Right ventricle myocardium superior (tissue), 1 donor: ENCODE measurements around the gene TMEM181. TPM values are rescaled to one million over a fixed set of nuclear protein-coding genes. Genes with fewer than 3 reads are reported as not detected.
"Not testable (repeated sequence)": the region's sequence is repeated elsewhere in the genome, so short reads cannot be mapped to it uniquely, and the experiment has no call there.

Source experiments
- ATAC-seq: fragments of 200-7000 bp; cut with Tn5 transposase; one replicate; pipeline ENCODE4 v1.9.1; 2020; ENCODE audit warnings: mild to moderate bottlenecking; ENCODE audit not compliant: poor library complexity
- DNase-seq: peaks from one replicate; pipeline ENCODE4 v3.0.0-alpha.2; 2020
- intact Hi-C: fragments of 100-400 bp; cut with DNase I; formaldehyde crosslinking; loops from one replicate; pipeline ENCODE4 v1.11.2; 2022
- total RNA-seq: library from RNA; stranded (reverse); fragmentation: NEBNext Ultra II Directional; extraction: Animal tissue kit (Norgen Biotek cat#: 25700); gene quantifications from one replicate; pipeline ENCODE4 v1.2.1, GENCODE V29; 2021
- donor health status: DM: no; HTN: yes; CAD: no; lungs with severe emphysema.

The TMEM181 gene
- total RNA-seq, 1 donor from 2014 or later = 8.8 TPM

- DNase-seq = no peak
- intact Hi-C loops = no loop called here
- ATAC-seq = no peak
These were observed 14.9 kb downstream of the TMEM181 start for GRCh38 chr6:158574800-158575199.

DNA sequence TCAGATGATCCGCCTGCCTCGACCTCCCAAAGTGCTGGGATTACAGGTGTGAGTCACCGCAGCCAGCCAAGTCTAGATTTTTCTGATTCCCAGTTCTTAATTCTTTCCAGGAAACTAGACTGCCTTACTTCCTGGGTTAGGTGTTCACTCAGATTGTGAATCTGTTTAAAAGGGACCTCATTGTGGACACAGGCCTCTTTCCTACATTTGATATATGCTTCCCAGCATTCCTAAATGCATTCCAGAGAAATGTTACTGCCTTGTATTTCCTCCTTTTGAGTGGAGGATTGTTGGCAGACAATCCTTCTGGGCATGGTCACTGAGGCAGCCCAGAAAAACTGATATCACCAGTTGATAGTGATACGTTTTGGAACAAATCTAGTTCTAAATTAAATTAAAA, 15.7 kb downstream of the TMEM181 start:
- intact Hi-C loops = no loop called here
- no peak for ATAC-seq
- no peak for DNase-seq

GRCh38 chr6:158584236-158584651, 24.4 kb downstream of the TMEM181 start:
- intact Hi-C loops = no loop called here
- ATAC-seq (no peak), DNase-seq (no peak)

GRCh38 chr6:158586652-158587051, 26.8 kb downstream of the TMEM181 start:
- ATAC-seq = no peak
- DNase-seq = no peak
- intact Hi-C loops = no loop called here

GRCh38 chr6:158589366-158589765, 29.5 kb downstream of the TMEM181 start:
- DNase-seq (no peak), ATAC-seq (no peak)
- intact Hi-C loops = no loop called here

DNA sequence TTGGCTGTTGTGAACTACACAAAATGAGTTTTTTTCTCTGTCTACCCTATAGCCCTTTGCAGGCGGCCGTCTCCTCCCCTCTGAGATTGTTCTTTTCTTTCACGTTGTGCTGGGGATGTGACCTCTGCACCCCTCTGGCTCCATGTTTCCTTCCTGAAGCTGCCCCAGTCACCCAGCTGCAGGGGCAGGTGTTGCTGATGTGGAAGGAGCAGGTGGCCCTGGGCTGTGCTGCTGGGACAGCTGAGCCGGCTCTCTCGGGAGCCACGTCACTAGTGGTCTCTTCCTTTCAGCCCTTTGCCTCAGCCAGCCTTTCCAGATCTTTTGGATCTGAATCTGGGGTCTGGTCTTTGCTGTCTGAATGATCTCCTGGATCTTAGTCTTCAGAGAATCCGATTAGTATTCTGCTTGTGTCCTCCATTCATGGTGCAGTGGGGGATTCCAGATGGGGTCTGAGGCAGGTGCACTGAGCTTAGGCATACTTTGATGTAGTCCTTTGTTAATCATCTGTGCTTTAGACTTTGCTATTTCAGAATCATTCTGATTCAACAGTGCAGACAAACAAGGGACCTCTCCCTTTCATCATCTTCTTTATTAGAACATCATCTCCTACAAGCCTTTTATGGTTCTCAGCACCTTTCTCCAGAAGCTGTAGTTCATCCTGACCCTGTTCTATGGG, 31.4 kb downstream of the TMEM181 start:
- ATAC-seq (no peak), DNase-seq (no peak)
- intact Hi-C loops = no loop called here

DNA sequence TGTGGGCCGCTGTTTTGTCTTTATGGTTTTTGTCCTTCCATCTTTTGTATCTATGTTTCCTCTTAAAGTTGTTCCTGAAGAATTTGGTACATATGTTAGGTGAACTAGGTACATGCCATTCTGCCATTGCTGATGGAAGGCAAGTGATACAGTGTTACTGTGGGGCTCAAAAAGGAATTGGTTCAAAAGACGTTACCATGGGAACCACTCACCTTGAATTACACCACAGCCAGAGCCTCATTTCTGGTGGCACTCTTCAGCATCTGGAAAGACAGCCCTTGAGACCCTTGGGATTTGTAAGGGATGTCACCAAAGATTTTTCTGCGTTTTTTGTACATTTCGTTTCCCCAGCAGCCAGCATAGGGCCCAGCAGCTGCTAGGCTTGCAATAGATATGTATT, 31.9 kb downstream of the TMEM181 start:
- intact Hi-C loops = no loop called here
- DNase-seq = no peak
- ATAC-seq = no peak

GRCh38 chr6:158593670-158594069, 33.8 kb downstream of the TMEM181 start:
- DNase-seq = no peak
- intact Hi-C loops = no loop called here
- ATAC-seq = no peak

GRCh38 chr6:158595223-158595622, 35.3 kb downstream of the TMEM181 start:
- intact Hi-C loops = no loop called here
- ATAC-seq (no peak), DNase-seq (no peak)

GRCh38 chr6:158596861-158597260, 37.0 kb downstream of the TMEM181 start:
- DNase-seq (no peak), ATAC-seq (no peak)
- intact Hi-C loops = no loop called here

DNA sequence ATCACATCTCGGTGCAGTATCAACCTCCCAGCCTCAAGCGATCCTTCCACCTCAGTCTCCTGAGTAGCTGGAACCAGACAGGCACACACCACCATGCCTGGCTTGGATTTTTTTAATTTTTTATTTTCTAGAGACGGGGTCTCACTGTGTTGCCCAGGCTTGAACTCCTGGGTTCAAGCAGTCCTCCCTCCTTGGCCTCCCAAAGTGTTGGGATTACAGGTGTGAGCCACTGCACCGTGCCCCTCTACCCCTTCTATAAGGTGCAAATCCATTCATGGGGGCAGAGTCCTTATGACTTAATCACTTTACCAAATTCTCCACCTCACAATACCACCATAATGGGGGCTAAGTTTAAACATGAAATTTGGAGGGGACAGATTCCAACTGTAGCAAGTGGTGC, 37.7 kb downstream of the TMEM181 start:
- intact Hi-C loops = no loop called here
- DNase-seq (no peak), ATAC-seq (no peak)

DNA sequence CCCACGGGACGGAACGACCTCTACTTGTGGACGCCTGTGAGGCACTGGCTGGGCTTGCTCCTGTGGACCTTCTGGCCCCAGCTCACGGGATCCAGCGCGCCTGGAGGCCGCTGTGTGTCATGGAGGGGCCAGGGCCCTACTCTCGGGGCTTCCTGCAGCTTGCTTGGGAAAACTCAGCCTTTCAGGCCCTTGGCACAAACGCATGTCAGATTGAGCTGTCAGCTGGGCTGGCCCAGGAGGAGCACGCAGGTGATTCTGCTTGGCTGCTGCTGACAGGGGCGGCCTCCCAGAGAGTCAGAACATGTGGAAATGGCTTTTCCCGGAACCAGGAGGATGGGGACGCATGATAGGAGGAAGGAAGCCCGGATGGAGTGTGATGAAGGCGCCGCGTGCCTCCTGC, 39.7 kb downstream of the TMEM181 start:
- intact Hi-C loops = loop anchor here (10.0 kb wide), 1 partner anchor 375 kb away; no protein-coding TSS in a partner anchor

DNA sequence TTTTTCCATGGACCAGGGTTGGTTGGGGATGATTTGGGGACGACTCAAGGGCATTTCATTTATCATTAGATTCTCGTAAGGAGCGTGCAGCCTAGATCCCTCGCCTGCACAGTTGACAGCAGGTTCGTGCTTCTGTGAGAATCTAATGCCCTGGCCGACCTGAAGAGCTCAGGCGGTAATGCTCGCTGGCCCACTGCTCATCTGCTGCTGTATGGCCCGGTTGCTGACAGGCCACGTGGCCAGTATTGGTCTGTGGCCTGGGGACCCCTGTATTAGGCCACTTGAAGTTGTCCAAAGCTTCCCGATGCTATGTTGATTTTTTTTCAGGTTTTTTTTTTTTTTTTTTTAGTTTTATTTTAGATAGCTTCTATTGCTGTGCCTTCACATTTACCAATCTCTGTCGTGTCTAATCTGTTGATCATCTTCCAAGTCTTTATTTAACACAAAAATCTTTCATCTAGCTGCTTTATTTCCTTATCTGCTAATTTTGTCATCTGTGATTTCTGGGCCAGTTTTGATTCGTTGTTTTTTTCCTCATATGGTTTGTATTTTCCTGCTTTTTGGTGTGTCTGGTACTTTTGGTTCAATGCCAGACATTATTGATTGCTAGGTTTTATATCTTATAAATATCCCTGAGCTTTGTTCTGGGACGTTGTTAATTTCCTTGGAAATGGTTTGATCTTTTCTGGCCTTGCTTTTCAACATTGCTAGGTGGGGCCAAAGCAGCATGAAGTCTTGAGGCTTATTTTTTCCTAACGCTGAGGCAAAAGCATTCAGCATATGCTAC, 43.6 kb downstream of the TMEM181 start:
- ATAC-seq (no peak), DNase-seq (no peak)
- intact Hi-C loops = loop anchor here (10.0 kb wide), 1 partner anchor 379 kb away; no protein-coding TSS in a partner anchor

More for the DNA sequence above, 39.7 kb downstream of the TMEM181 start:
- ATAC-seq (no peak), DNase-seq (no peak)

- no peak for DNase-seq
- intact Hi-C loops = loop anchor here (10.0 kb wide), 1 partner anchor 379 kb away; no protein-coding TSS in a partner anchor
- no peak for ATAC-seq
These were observed 44.1 kb downstream of the TMEM181 start for GRCh38 chr6:158604048-158604406.

DNA sequence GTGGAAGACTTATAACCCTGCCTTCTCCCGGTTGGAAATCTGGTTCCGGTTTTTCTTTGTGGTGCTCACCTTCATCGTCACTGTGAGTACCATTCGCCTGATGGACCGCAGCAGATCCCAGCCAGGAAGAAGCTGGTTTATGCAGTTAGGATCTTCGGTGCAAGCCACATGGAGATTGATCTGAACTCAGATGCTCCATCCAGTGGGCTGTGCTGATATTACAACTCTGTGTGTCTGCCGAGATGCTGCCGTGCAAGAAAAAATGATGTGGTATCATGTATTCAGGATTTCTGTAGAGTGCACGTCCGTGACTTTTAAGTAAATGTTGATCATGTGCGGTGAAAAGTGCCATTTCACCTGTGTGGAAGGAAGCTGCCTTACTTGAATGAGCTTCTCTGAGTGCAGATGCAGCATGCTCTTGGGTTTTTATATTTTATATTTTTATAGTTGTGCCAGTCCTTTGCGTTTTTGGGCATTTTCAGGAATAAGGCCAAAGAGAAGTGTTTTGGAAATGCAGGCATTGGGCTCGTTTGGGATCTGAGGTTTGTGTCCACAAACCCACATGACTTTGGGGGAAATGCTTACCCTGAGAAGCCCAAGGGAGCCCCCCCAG, 45.5 kb downstream of the TMEM181 start:
- intact Hi-C loops = loop anchor here (10.0 kb wide), 1 partner anchor 381 kb away; no protein-coding TSS in a partner anchor
- ATAC-seq = peak; percentile 66
- DNase-seq = no peak

- DNase-seq, ATAC-seq: not testable (repeated sequence)
- intact Hi-C loops = loop anchor here (10.0 kb wide), 1 partner anchor 381 kb away; no protein-coding TSS in a partner anchor
These were observed 46.1 kb downstream of the TMEM181 start for GRCh38 chr6:158606011-158606410.

DNA sequence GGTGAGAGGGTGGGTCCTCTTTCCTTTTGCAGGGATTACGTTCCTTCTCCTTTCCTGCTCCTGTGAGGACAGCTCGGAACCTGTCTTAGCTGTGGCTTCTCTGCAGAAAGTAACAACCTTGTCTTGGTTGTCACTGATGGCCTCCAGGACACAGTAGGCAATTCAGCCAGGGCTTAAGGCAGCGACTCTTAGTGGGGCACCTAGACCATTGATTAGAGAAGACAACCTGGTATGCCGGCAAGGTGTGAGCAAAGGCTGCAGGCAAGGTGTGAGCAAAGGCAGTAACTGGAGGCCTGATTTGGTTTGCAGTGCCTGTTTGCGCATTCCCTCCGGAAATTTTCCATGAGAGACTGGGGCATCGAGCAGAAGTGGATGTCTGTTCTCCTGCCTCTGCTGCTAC, 47.0 kb downstream of the TMEM181 start:
- intact Hi-C loops = loop anchor here (10.0 kb wide), 1 partner anchor 382 kb away; no protein-coding TSS in a partner anchor
- ATAC-seq (no peak), DNase-seq (no peak)

- peak; percentile 20 for ATAC-seq
- intact Hi-C loops = loop anchor here (10.0 kb wide), 1 partner anchor 383 kb away; no protein-coding TSS in a partner anchor
- DNase-seq = no peak
These were observed 47.7 kb downstream of the TMEM181 start for GRCh38 chr6:158607411-158608170.

DNA sequence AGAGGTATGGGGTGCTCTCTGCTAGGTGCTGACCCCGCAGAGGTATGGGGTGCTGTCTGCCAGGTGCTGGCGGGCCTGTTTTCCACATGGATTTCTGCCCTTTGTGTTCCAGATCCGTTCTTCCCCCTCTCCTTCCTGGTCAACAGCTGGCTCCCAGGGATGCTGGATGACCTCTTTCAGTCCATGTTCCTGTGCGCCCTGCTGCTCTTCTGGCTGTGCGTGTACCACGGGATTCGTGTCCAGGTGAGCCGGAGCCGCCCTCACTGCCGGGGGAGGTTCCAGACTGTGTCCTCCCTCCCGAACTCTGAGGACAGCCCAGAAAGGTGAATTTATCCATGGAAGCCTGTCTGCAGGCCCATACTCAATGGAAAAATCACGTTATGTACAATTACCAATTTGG, 48.3 kb downstream of the TMEM181 start:
- no peak for ATAC-seq
- intact Hi-C loops = loop anchor here (10.0 kb wide), 1 partner anchor 383 kb away; no protein-coding TSS in a partner anchor

More for the DNA sequence above, 48.3 kb downstream of the TMEM181 start:
- no peak for DNase-seq
